ACC112 (cell line): ENCODE measurements around the gene LAMA2.
"Not testable (repeated sequence)": the region's sequence is repeated elsewhere in the genome, so short reads cannot be mapped to it uniquely, and the experiment has no call there.

Experiments
- H2AFZ ChIP-seq: fragments of 200-600 bp; sonication (generic); one replicate; pipeline ENCODE4 v1.6.0; 2017; ENCODE audit warnings: antibody characterized with exemption, low read length; ENCODE audit not compliant: unreplicated experiment
- H3K27ac ChIP-seq: fragments of 200-600 bp; sonication (generic); 2 replicates; pipeline ENCODE4 v1.5.1; 2014; ENCODE audit warnings: low read depth, mild to moderate bottlenecking, antibody characterized with exemption, low read length, moderate library complexity
- H3K27me3 ChIP-seq: fragments of 200-600 bp; sonication (generic); 2 replicates; pipeline ENCODE4 v1.6.1; 2014; ENCODE audit warnings: mild to moderate bottlenecking, antibody characterized with exemption, low read length, moderate library complexity, mixed read lengths; ENCODE audit not compliant: insufficient read depth
- H3K36me3 ChIP-seq: fragments of 200-600 bp; sonication (generic); 2 replicates; pipeline ENCODE4 v1.6.1; 2016; ENCODE audit warnings: mild to moderate bottlenecking, antibody characterized with exemption, low read length, moderate library complexity, mixed read lengths; ENCODE audit not compliant: insufficient read depth
- H3K4me1 ChIP-seq: fragments of 200-600 bp; sonication (generic); one replicate; pipeline ENCODE4 v1.6.1; 2016; ENCODE audit warnings: low read length, mixed read lengths; ENCODE audit not compliant: insufficient read depth, unreplicated experiment, control insufficient read depth
- H3K4me3 ChIP-seq: fragments of 200-600 bp; sonication (generic); 2 replicates; pipeline ENCODE4 v1.5.1; 2014; ENCODE audit warnings: mild to moderate bottlenecking, low read depth, low read length
- H3K79me2 ChIP-seq: fragments of 200-600 bp; sonication (generic); one replicate; pipeline ENCODE4 v1.6.0; 2016; ENCODE audit warnings: low read length; ENCODE audit not compliant: control insufficient read depth, unreplicated experiment, insufficient read depth

Gene LAMA2

DNA sequence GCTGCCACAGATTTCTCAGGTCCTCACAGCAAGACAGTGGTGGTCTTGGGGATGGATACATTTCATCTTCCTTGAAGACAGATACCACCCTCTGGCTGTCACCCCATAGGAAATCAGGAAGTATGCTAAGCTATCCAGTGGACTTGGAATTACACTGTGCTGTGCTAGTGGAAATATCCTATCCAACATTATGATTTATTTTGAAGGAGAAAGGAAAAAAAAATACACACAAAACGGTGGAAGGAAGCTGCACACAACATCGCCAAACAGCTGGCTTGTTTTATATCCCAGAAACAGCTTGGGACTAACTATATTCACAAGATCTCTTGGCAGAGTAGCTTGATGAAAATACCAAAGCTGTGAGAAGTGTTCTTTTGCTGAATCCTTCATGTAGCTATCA lies 257.6 kb downstream of the LAMA2 start:
- Histone ChIP-seq H3K36me3 (no peaks in the 10 kb centered on the region), H3K27me3 (no peaks in the 10 kb centered on the region), H3K27ac (no peak overlapping the region), H3K79me2 (no peaks in the 10 kb centered on the region), H3K4me3 (no peak overlapping the region), H3K4me1 (peaks cover 13% of the 10 kb centered on the region), H2AFZ (no peak overlapping the region)

DNA sequence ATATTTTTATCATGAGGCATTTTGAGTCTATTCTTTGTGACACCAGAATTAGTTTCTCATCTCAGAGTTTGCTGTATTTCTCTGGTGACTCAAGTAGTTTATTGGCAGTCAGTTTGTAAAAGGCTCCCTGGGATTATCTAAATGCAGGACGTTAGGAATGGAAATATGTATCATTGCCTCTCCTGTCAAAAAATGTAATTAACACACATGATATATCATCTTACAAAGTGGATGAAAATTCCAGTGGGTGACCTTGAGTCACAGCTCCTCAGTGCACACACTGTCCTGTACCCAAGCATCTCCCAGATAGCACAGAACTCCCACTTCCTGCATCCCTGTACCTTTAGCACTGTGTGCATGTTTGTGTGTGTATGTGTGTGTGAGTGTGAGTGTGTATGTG lies 258.6 kb downstream of the LAMA2 start:
- H2AFZ ChIP-seq, result no peak overlapping the region
- no peaks in the 10 kb centered on the region for H3K27me3 ChIP-seq
- no peaks in the 10 kb centered on the region for H3K36me3 ChIP-seq
- H3K79me2 ChIP-seq, result no peaks in the 10 kb centered on the region
- H3K4me1 ChIP-seq, result peaks cover 12% of the 10 kb centered on the region
- no peak overlapping the region for H3K4me3 ChIP-seq
- H3K27ac ChIP-seq, result no peak overlapping the region

DNA sequence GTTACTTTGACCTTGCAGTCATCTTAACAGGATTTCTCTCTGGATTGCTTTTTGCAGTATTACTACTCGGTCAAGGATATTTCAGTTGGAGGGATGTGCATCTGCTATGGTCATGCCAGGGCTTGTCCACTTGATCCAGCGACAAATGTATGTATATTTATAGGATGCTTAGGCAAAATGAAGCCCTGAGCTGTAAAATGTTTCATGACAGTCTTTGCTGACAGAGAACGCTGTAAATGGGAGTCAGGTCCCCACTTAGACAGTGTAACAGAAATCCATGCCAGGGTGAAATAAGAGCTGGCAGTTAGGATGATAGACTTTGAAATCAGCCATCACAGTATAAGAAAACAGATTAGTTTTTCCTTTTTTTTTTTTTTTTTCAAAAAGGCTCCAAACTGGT lies 264.0 kb downstream of the LAMA2 start:
- H3K4me1 ChIP-seq, result no peaks in the 10 kb centered on the region
- no peak overlapping the region for H2AFZ ChIP-seq
- no peaks in the 10 kb centered on the region for H3K36me3 ChIP-seq
- no peaks in the 10 kb centered on the region for H3K79me2 ChIP-seq
- H3K27ac ChIP-seq, result no peak overlapping the region
- H3K27me3 ChIP-seq, result no peaks in the 10 kb centered on the region
- H3K4me3 ChIP-seq, result no peak overlapping the region

DNA sequence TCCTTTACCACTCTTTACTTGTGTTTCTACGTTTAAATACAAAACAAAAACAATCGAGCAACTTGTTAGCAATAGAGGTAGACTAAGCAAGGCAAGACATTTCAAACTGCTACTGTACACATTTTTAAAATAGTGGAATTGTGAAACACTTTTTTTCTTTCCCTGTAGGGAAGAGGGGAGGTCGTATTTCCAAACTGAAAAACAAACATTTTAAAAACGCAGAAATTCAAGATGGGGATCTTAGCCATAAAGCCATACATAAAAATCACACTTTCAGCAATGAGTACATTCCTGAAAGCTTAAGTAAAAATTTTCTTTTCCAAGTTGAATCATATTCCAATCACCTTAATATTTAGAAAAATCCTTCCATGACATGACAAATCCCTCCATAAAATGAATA lies 267.6 kb downstream of the LAMA2 start:
- no peaks in the 10 kb centered on the region for H3K27me3 ChIP-seq
- H3K27ac ChIP-seq, result no peak overlapping the region
- no peaks in the 10 kb centered on the region for H3K4me1 ChIP-seq
- H3K4me3 ChIP-seq, result no peak overlapping the region
- H3K36me3 ChIP-seq, result no peaks in the 10 kb centered on the region
- no peak overlapping the region for H2AFZ ChIP-seq
- no peaks in the 10 kb centered on the region for H3K79me2 ChIP-seq

DNA sequence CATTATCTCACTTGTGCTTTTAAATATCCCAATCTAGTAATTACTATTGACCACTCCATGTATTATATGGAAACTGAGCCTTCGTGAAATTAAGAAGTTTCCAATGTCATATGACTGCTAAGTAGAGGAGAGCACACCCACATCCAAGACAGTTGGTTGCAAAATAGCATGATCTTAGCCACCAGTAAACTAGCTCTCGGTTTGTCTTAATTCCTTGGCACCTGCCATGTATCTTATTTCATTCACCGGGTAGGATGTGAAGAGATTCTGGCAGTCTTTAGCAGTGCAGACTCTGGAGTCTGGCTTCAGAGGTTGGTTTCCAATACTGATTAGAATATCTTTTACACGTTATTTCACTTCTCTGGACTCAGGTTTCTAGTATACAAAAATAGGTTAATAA lies 270.3 kb downstream of the LAMA2 start:
- no peak overlapping the region for H2AFZ ChIP-seq
- H3K36me3 ChIP-seq, result no peaks in the 10 kb centered on the region
- H3K79me2 ChIP-seq, result no peaks in the 10 kb centered on the region
- no peak overlapping the region for H3K27ac ChIP-seq
- H3K4me1 ChIP-seq, result no peaks in the 10 kb centered on the region
- no peak overlapping the region for H3K4me3 ChIP-seq
- H3K27me3 ChIP-seq, result no peaks in the 10 kb centered on the region

DNA sequence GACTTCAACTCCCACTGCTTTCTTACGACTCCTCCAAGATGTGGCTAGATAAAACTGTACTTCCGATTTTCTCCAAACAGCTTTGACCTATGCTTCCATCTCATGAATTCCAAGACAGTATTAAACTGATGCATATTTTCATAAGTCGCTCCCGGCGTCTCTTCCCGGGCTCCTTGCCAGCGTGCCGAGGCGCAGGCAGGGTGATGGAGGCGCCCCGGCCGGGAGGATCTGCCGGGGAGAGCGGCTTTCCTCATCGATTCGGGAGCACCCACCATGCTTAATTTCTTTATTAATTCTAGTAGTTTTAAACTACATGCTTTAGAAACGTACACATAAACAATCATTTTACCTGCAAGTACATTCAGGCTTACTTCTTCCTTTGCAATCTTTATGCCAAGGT lies 276.3 kb downstream of the LAMA2 start:
- not testable (repeated sequence) for H3K27ac ChIP-seq, H3K27me3 ChIP-seq, H3K4me1 ChIP-seq, H2AFZ ChIP-seq, H3K79me2 ChIP-seq, H3K4me3 ChIP-seq
- 0 out of 2 replicates have a peak, but pooled peaks cover 13% of the 10 kb centered on the region for H3K36me3 ChIP-seq

DNA sequence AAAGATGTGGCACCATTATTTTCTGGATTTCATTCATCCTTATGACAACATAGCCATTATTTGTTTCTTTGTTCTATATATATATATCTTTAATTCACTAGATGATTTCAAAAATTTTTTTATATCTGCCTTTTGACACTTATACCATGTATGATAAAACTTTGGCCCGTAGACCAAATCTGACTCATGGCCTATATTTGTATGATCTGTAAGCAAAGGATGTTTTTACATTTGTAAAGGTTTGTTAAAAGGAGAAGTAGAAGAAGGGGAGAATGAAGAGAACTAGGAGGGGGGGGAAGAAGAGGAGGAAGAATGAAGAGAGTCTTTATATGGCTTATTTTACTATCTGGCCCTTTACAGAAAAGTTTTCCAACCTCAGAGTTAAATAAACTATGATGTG lies 279.7 kb downstream of the LAMA2 start:
- no peaks in the 10 kb centered on the region for H3K79me2 ChIP-seq
- H3K36me3 ChIP-seq, result peaks cover 22% of the 10 kb centered on the region
- H3K27ac ChIP-seq, result no peak overlapping the region
- peaks cover 3% of the 10 kb centered on the region for H3K4me1 ChIP-seq
- H3K27me3 ChIP-seq, result no peaks in the 10 kb centered on the region
- no peak overlapping the region for H3K4me3 ChIP-seq
- no peak overlapping the region for H2AFZ ChIP-seq

DNA sequence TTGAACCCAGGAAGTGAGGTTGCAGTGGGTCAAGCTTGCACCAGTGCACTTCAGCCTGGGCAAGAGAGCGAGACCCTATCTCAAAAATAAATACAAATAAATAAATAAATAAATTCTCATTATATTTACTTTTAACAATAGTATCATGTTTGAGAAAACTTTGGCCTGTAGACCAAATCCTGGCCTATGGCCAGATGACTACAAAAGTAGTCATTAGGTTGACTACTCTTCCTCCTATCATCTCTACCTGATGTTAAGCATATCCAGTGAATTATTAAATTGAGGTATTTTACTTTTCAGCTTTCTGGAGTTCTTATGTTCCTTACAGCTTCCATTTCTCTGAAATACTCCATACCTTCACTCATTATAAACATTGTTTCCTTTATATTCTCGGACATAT lies 280.6 kb downstream of the LAMA2 start:
- peaks cover 3% of the 10 kb centered on the region for H3K4me1 ChIP-seq
- H3K27ac ChIP-seq, result no peak overlapping the region
- H3K79me2 ChIP-seq, result no peaks in the 10 kb centered on the region
- H2AFZ ChIP-seq, result no peak overlapping the region
- H3K36me3 ChIP-seq, result peaks cover 22% of the 10 kb centered on the region
- H3K27me3 ChIP-seq, result no peaks in the 10 kb centered on the region
- H3K4me3 ChIP-seq, result no peak overlapping the region

DNA sequence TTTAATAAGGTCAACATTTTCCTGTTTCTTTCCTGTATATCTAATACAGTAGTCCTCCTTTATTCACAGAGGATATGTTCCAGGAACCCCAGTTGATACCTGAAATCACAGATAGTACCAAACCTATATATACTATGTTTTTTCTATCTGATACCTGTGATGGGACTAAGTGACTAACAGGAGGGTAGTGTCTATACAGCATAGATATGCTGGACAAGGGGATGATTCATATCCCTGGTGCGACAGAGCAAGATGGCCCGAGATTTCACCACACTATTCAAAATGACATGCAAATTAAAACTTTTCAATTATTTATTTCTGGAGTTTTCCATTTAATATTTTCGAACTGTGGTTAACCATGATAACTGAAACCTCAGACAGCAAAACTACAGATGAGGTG lies 281.1 kb downstream of the LAMA2 start:
- Histone ChIP-seq H3K27ac (no peak overlapping the region), H3K4me3 (no peak overlapping the region), H3K27me3 (no peaks in the 10 kb centered on the region), H3K4me1 (peaks cover 3% of the 10 kb centered on the region), H3K79me2 (no peaks in the 10 kb centered on the region), H2AFZ (no peak overlapping the region), H3K36me3 (peaks cover 22% of the 10 kb centered on the region)

DNA sequence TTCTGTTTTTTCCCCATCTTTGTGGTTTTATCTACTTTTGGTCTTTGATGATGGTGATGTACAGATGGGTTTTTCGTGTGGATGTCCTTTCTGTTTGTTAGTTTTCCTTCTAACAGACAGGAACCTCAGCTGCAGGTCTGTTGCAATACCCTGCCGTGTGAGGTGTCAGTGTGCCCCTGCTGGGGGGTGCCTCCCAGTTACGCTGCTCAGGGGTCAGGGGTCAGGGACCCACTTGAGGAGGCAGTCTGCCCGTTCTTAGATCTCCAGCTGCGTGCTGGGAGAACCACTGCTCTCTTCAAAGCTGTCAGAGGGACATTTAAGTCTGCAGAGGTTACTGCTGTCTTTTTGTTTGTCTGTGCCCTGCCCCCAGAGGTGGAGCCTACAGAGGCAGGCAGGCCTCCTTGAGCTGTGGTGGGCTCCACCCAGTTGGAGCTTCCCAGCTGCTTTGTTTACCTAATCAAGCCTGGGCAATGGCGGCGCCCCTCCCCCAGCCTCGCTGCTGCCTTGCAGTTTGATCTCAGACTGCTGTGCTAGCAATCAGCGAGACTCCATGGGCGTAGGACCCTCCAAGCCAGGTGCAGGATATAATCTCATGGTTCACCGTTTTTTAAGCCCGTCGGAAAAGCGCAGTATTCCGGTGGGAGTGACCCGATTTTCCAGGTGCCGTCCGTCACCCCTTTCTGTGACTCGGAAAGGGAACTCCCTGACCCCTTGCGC lies 289.5 kb downstream of the LAMA2 start:
- H3K27ac ChIP-seq, H3K27me3 ChIP-seq, H3K79me2 ChIP-seq, H3K4me1 ChIP-seq, H2AFZ ChIP-seq, H3K4me3 ChIP-seq, H3K36me3 ChIP-seq: not testable (repeated sequence)

DNA sequence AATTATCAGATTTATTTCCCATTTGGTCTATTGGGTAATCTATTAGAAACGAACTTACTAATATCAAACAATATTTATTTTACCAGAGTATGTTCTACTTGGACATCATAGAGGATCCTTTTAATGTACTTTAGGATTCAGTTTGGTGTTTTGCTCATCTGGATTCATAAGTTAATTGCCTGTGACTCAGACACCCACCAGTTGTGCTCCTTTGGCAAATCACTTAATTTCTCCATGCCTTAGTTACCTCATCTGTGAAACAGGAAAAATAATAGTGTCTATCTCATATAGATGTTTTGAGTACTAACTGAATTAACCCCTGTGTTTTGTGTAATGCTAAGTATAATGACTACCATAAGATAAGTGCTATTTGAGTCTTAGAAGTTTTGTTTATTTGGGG lies 292.1 kb downstream of the LAMA2 start:
- Histone ChIP-seq H2AFZ (no peak overlapping the region), H3K4me3 (no peak overlapping the region), H3K27me3 (no peaks in the 10 kb centered on the region), H3K27ac (no peak overlapping the region), H3K79me2 (no peaks in the 10 kb centered on the region), H3K4me1 (no peaks in the 10 kb centered on the region), H3K36me3 (peaks cover 4% of the 10 kb centered on the region; the same call in 1 of the 2 replicates)
